Measurements from ENCODE around the gene ZBTB22.

DNA sequence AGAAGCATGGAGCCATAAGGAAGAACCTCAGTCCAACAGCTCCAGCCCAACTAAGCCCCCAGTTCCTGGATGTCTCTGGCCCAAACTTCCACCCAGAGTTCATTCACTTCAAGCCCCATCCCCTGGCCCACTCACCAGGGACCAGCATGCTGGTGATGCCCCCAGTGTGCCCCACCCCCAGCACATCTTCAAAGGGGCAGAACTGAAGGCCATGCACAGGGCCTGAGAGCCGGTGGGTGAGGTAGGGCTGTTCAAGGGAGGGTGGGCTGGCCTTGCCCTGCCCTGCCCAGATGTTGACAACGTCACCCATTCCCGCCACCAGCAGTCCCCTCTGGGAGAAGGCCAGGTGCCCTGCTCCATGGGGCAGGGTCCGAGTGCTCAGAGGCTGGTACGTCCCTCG is 37.0 kb downstream of the ZBTB22 start:
- TF ChIP-seq SP1 (IDR thresholded peaks at IDR 0.05) (no peak), CTCF (IDR thresholded peaks at IDR 0.05; ENCODE audit: low read depth, low read length, missing input control) (no peak), YY1 (IDR thresholded peaks at IDR 0.05) (no peak), JUND (IDR thresholded peaks at IDR 0.05) (no peak), ATF3 (IDR thresholded peaks at IDR 0.05) (no peak), GABPA (IDR thresholded peaks at IDR 0.05 in 1 of 2, conservative IDR thresholded peaks at IDR 0.05 in 1 of 2) (no peak), NR2F2 (IDR thresholded peaks at IDR 0.05) (no peak), RAD21 (IDR thresholded peaks at IDR 0.05) (no peak)
- TF ChIP-seq, protein P1, sequence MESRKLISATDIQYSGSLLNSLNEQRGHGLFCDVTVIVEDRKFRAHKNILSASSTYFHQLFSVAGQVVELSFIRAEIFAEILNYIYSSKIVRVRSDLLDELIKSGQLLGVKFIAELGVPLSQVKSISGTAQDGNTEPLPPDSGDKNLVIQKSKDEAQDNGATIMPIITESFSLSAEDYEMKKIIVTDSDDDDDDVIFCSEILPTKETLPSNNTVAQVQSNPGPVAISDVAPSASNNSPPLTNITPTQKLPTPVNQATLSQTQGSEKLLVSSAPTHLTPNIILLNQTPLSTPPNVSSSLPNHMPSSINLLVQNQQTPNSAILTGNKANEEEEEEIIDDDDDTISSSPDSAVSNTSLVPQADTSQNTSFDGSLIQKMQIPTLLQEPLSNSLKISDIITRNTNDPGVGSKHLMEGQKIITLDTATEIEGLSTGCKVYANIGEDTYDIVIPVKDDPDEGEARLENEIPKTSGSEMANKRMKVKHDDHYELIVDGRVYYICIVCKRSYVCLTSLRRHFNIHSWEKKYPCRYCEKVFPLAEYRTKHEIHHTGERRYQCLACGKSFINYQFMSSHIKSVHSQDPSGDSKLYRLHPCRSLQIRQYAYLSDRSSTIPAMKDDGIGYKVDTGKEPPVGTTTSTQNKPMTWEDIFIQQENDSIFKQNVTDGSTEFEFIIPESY (IDR thresholded peaks at IDR 0.05): no peak

Measured in liver (tissue), 3 donors.